IMR-90 (cell line): ENCODE measurements around the gene ZNF273. TPM values are rescaled to one million over a fixed set of nuclear protein-coding genes. Genes with fewer than 3 reads are reported as not detected.
A peak's percentile ranks its signal among the peaks of the same experiment; 100 is the strongest.

Source experiments
- ATAC-seq: fragments of 200-7000 bp; cut with Tn5 transposase; 2 replicates; pipeline ENCODE4 v1.9.1; 2020; ENCODE audit warnings: low read depth, mild to moderate bottlenecking, moderate library complexity
- BruUV-seq: library from RNA; stranded (reverse); fragments of 400-500 nt; replicated peaks from 2 replicates; lab custom pipeline; 2021; lab: Mats Ljungman, UMichigan
- CTCF ChIA-PET: fragments of 300-600 bp; formaldehyde crosslinking; extraction: SDS; loops from one replicate; lab custom pipeline; 2021; ENCODE audit warnings: antibody characterized with exemption; lab: Yijun Ruan, JAX
- POLR2A ChIA-PET: fragments of 300-600 bp; sonication (Branson Sonifier 250); formaldehyde crosslinking; loops from one replicate; lab custom pipeline; 2022; ENCODE audit warnings: antibody characterized with exemption; ENCODE audit not compliant: unreplicated experiment; lab: Charles Lee
- DNase-seq: peaks from one replicate; pipeline ENCODE4 v3.0.0; 2013
- H2AFZ ChIP-seq: replicated peaks from 2 replicates; pipeline ENCODE3; 2013; ENCODE audit warnings: low read length, mild to moderate bottlenecking; ENCODE audit not compliant: poor library complexity
- H2AK5ac ChIP-seq: 2 replicates; pipeline ENCODE4 v1.6.1; 2013; ENCODE audit warnings: low read depth, low read length, inconsistent platforms
- H2AK9ac ChIP-seq: replicated peaks from 2 replicates; pipeline ENCODE3; 2013; ENCODE audit warnings: mild to moderate bottlenecking, low read depth, low read length, moderate library complexity; ENCODE audit not compliant: poor library complexity
- H2BK120ac ChIP-seq: 2 replicates; pipeline ENCODE4 v1.6.1; 2013; ENCODE audit warnings: low read depth, low read length, inconsistent platforms
- H2BK15ac ChIP-seq: 3 replicates; pipeline ENCODE4 v1.6.1; 2013; ENCODE audit warnings: low read depth, low read length, inconsistent platforms
- H2BK20ac ChIP-seq: 2 replicates; pipeline ENCODE4 v1.6.1; 2013; ENCODE audit warnings: low read depth, mild to moderate bottlenecking, inconsistent platforms, low read length, moderate library complexity
- H2BK5ac ChIP-seq: 2 replicates; pipeline ENCODE4 v1.6.1; 2013; ENCODE audit warnings: mild to moderate bottlenecking, low read depth, low read length, inconsistent platforms; ENCODE audit not compliant: poor library complexity, severe bottlenecking
- H3K14ac ChIP-seq: replicated peaks from 2 replicates; pipeline ENCODE4 v1.6.1; 2013; ENCODE audit warnings: low read depth, low read length, inconsistent platforms
- H3K18ac ChIP-seq: 2 replicates; pipeline ENCODE4 v1.6.1; 2013; ENCODE audit warnings: low read depth, low read length, control low read depth
- H3K23ac ChIP-seq: 2 replicates; pipeline ENCODE4 v1.6.1; 2013; ENCODE audit warnings: low read depth, low read length, inconsistent platforms
- H3K27ac ChIP-seq: 2 replicates; pipeline ENCODE4 v1.5.1; 2013; ENCODE audit warnings: mild to moderate bottlenecking, control low read depth, low read length; ENCODE audit not compliant: insufficient read depth
- H3K27me3 ChIP-seq: 2 replicates; pipeline ENCODE4 v1.6.1; 2013; ENCODE audit warnings: low read length; ENCODE audit not compliant: control insufficient read depth, insufficient read depth
- H3K36me3 ChIP-seq: 2 replicates; pipeline ENCODE4 v1.6.1; 2013; ENCODE audit warnings: low read length, mixed read lengths; ENCODE audit not compliant: control insufficient read depth, insufficient read depth
- H3K4ac ChIP-seq: 2 replicates; pipeline ENCODE4 v1.6.1; 2013; ENCODE audit warnings: low read depth, low read length, inconsistent platforms
- H3K4me1 ChIP-seq: 2 replicates; pipeline ENCODE4 v1.6.1; 2013; ENCODE audit warnings: low read length, mixed read lengths; ENCODE audit not compliant: control insufficient read depth, insufficient read depth
- H3K4me2 ChIP-seq: 2 replicates; pipeline ENCODE4 v1.6.1; 2013; ENCODE audit warnings: low read depth, mild to moderate bottlenecking, control low read depth, low read length, moderate library complexity
- H3K4me3 ChIP-seq: 2 replicates; pipeline ENCODE4 v1.5.1; 2013; ENCODE audit warnings: low read depth, mild to moderate bottlenecking, control low read depth, low read length, moderate library complexity; ENCODE audit not compliant: insufficient read depth
- H3K56ac ChIP-seq: 2 replicates; pipeline ENCODE4 v1.6.1; 2013; ENCODE audit warnings: low read length, inconsistent platforms; ENCODE audit not compliant: insufficient read depth; ENCODE audit errors: extremely low read depth
- H3K79me1 ChIP-seq, 2 experiments: 2 replicates each; pipeline ENCODE4 v1.6.1; 2013; ENCODE audit warnings: low read length in 2 of 2, inconsistent platforms in 1 of 2, low read depth in 1 of 2
- H3K9ac ChIP-seq: 2 replicates; pipeline ENCODE4 v1.6.1; 2013; ENCODE audit warnings: low read depth, low read length, control low read depth
- H3K9me1 ChIP-seq: 2 replicates; pipeline ENCODE4 v1.6.1; 2013; ENCODE audit warnings: low read length, inconsistent platforms; ENCODE audit not compliant: insufficient read depth
- H3K9me3 ChIP-seq: 2 replicates; pipeline ENCODE4 v1.6.1; 2013; ENCODE audit warnings: low read length; ENCODE audit not compliant: control insufficient read depth, insufficient read depth
- H4K20me1 ChIP-seq: 2 replicates; pipeline ENCODE4 v1.6.1; 2013; ENCODE audit warnings: low read length, inconsistent platforms; ENCODE audit not compliant: insufficient read depth
- H4K5ac ChIP-seq: 2 replicates; pipeline ENCODE4 v1.6.1; 2013; ENCODE audit warnings: mild to moderate bottlenecking, low read depth, low read length, control low read depth
- H4K8ac ChIP-seq, 2 experiments: 2 replicates each; pipeline ENCODE4 v1.6.1; 2013; ENCODE audit warnings: low read depth in 2 of 2, low read length in 2 of 2, control low read depth in 1 of 2, inconsistent platforms in 1 of 2
- H4K91ac ChIP-seq: 2 replicates; pipeline ENCODE4 v1.6.1; 2013; ENCODE audit warnings: low read depth, low read length, inconsistent platforms; ENCODE audit not compliant: insufficient read depth
- CEBPB ChIP-seq: IDR thresholded peaks from 2 replicates; pipeline ENCODE4 v1.6.1; 2012; ENCODE audit warnings: low read depth, low read length, improper control_type of control experiment
- FOS ChIP-seq: fragments of 150-350 bp; IDR thresholded peaks from 2 replicates; pipeline ENCODE4 v1.6.1; 2016; ENCODE audit warnings: low read depth, low read length
- MAFK ChIP-seq: IDR thresholded peaks from 2 replicates; pipeline ENCODE4 v1.6.1; 2012; ENCODE audit warnings: low read depth, low read length, improper control_type of control experiment
- MAZ ChIP-seq: IDR thresholded peaks from 2 replicates; pipeline ENCODE4 v1.6.1; 2012; ENCODE audit warnings: low read depth, mild to moderate bottlenecking, low read length, improper control_type of control experiment, moderate library complexity, borderline replicate concordance
- NFE2L2 ChIP-seq: fragments of 150-350 bp; IDR thresholded peaks from 2 replicates; pipeline ENCODE4 v1.6.1; 2016; ENCODE audit warnings: low read depth, mild to moderate bottlenecking, low read length
- RAD21 ChIP-seq: IDR thresholded peaks from 2 replicates; pipeline ENCODE4 v1.6.1; 2012; ENCODE audit warnings: low read length, improper control_type of control experiment
- RCOR1 ChIP-seq: IDR thresholded peaks from 2 replicates; pipeline ENCODE4 v1.6.1; 2012; ENCODE audit warnings: mild to moderate bottlenecking, low read length, improper control_type of control experiment; ENCODE audit not compliant: insufficient replicate concordance
- SMC3 ChIP-seq: fragments of 150-350 bp; IDR thresholded peaks from 2 replicates; pipeline ENCODE4 v1.6.1; 2016; ENCODE audit warnings: low read depth, mild to moderate bottlenecking, antibody characterized with exemption, low read length, moderate library complexity
- WGBS, 2 experiments: methylation state at CpG; one replicate each; pipeline versions ENCODE4 v1.1.5 to v1.1.7; 2013; ENCODE audit warnings: missing lambda C conversion rate in 2 of 2; ENCODE audit not compliant: insufficient read length in 1 of 2; ENCODE audit errors: extremely low coverage in 2 of 2; 5-methylcytosine and 5-hydroxymethylcytosine counted together
- dilution Hi-C: fragments of 300-500 bp; cut with HindIII; formaldehyde crosslinking; loops from one replicate; pipeline ENCODE4 v1.14.3; 2018; ENCODE audit warnings: low sequenced_read_pairs; ENCODE audit not compliant: unreplicated experiment
- in situ Hi-C: fragments of 300-500 bp; cut with MboI; formaldehyde crosslinking; loops from 3 replicates; pipeline ENCODE4 v1.14.3; 2019; ENCODE audit warnings: low sequenced_read_pairs, inconsistent platforms, mixed read lengths
- intact Hi-C: fragments of 100-400 bp; cut with micrococcal nuclease; formaldehyde crosslinking; loops from 2 replicates; pipeline ENCODE4 v1.10.0; 2022
- polyA plus RNA-seq, 3 experiments: library from polyadenylated mRNA; depleted of rRNA; stranded (reverse); fragments of >200 nt; gene quantifications; 2 replicates each; pipeline ENCODE4 v1.2.3, GENCODE V29; 2012; ENCODE audit warnings: low replicate concordance in 1 of 3
- total RNA-seq: library from RNA; depleted of rRNA; stranded (reverse); fragments of >200 nt; gene quantifications from 2 replicates; pipeline ENCODE4 v1.2.3, GENCODE V29; 2012

ZNF273 gene
- total and polyA plus RNA-seq, 2 of the 4 experiments (the other 2 are of a cell fraction): 1.5 to 2.7 TPM

DNA sequence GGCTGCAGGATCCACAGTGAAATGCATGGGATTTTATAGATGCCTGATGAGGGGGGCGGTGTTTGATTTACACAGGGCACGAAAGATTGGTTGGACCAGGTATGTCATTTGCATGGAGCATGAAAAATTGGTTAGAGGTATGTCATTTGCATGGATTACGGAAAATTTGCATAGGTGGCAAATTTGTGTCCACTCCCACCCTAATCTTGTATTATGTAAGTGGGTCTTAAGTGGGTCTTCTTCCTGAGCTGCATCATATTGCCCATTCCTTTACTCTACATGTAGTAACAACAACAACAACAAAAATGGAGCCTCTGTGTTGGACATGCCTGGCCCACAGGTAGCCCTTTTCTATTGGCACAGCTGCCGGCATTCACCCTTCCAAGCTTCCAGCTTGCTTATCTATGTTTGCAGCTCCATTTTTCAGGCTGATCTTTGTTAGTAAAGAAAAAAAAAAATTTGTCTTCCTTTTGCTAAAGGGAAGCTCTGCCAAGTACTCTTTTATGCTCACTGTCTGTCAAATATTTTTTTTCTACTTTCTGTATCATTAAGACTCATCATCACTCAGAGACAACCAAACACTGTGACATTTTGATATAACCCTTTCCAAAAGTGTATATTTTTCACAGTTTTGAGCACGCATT is 10.3 kb upstream of the ZNF273 start:
- no peaks in the 10 kb centered on the region; the same call in 1 of the 2 replicates for H3K4me1 ChIP-seq
- H2BK20ac ChIP-seq: no peak overlapping the region
- no peak overlapping the region for H3K9ac ChIP-seq
- H3K9me1 ChIP-seq: no peaks in the 10 kb centered on the region
- H4K91ac ChIP-seq: no peak overlapping the region
- ChIA-PET POLR2A (interaction anchor here (0.6 kb wide), 1 partner anchor 362 kb away, joined by 3 read pairs; no protein-coding TSS in a partner anchor), CTCF (no interaction called here)
- intact Hi-C loops (no loop called here), dilution Hi-C loops (no loop called here), in situ Hi-C loops (no loop called here)
- no peaks in the 10 kb centered on the region for H4K20me1 ChIP-seq
- TF ChIP-seq RAD21: no peak
- TF ChIP-seq SMC3: no peak
- TF ChIP-seq RCOR1: no peak
- TF ChIP-seq NFE2L2: no peak
- no peak for TF ChIP-seq MAZ
- TF ChIP-seq MAFK: peak; percentile 58; the same call in 1 of the 2 replicates
- TF ChIP-seq CEBPB: no peak
- no peak for TF ChIP-seq FOS
- H3K23ac ChIP-seq: no peak overlapping the region
- no peak overlapping the region for H2AK9ac ChIP-seq
- no peak overlapping the region for H3K4ac ChIP-seq
- no peak overlapping the region for H3K27ac ChIP-seq
- ATAC-seq (no peak), DNase-seq (no peak)
- BruUV-seq: no TSS peak
- H3K18ac ChIP-seq: no peak overlapping the region
- H3K4me3 ChIP-seq: no peak overlapping the region
- no peak overlapping the region for H2BK5ac ChIP-seq
- no CpG with 5 or more reads among the region's 5 CpGs for WGBS, 2 experiments
- no peak overlapping the region for H4K8ac ChIP-seq
- peaks cover 38% of the 10 kb centered on the region for H3K27me3 ChIP-seq
- H3K9me3 ChIP-seq: no peaks in the 10 kb centered on the region; the same call in 1 of the 2 replicates
- H2AK5ac ChIP-seq: no peak overlapping the region
- no peak overlapping the region for H2AFZ ChIP-seq
- H3K56ac ChIP-seq: no peak overlapping the region
- H2BK120ac ChIP-seq: no peak overlapping the region
- no peak overlapping the region for H3K14ac ChIP-seq
- H3K36me3 ChIP-seq: no peaks in the 10 kb centered on the region
- H3K79me1 ChIP-seq: no peaks in the 10 kb centered on the region
- H3K4me2 ChIP-seq: no peak overlapping the region
- H2BK15ac ChIP-seq: no peak overlapping the region
- no peak overlapping the region for H4K5ac ChIP-seq
